ENCODE results near the gene N4BP3. TPM values are rescaled to one million over a fixed set of nuclear protein-coding genes. Genes with fewer than 3 reads are reported as not detected.

N4BP3 gene
- total and polyA plus RNA-seq, 2 experiments from 2014 or later = 9.8 to 58.2 TPM

DNA sequence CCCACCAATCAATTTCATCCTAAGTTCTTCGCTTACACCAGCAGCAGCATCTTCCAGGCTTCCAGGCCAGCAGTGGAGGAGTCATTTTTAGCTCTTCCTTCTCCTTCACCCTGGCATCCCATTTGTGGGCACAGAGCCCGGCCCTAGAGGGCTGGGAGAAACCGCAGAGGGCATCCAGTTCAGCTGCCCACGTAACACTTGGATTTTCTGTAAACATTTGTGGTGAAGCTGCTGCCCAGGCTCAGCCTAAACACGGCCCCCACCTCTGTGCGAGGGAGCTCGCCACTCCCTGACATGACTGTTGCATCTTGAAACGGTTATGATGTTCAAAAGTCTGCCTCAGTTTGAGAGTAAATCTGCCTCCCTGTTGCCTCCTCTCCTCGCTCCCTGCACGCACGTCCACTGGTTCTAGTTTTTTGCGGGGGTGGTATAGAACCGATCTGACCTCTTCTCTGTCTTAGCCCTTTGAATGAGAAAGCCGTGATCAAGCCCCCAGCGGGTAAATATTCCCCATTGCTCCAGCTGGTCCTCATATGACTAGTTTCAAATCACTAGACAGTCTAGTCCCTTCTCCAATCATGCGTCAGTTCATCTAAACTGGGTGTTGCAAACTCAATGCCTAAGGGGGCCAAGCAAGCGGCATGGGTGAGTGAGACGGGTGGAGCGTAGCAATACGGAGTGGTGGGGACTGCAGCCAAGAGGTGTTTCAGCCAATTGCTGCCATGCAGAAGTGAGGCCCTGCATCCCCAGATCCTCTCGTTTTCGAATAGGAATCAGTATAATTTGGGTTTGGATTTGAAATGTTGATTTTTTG lies 34.9 kb upstream of the N4BP3 start:
- H3K27me3 Mint-ChIP-seq (ENCODE audit: insufficient read depth, low read depth, poor library complexity) = peaks cover 10% of the 10 kb centered on the region
- TF ChIP-seq EZH2 (IDR thresholded peaks at IDR 0.05; ENCODE audit: low read depth, unreplicated experiment) (no peak), POLR2AphosphoS5 (IDR thresholded peaks at IDR 0.05; ENCODE audit: low read depth) (no peak), CREB1 (CRISPR knock-in tag; IDR thresholded peaks at IDR 0.05; ENCODE audit: low read depth) (no peak), ZNF331 (CRISPR knock-in tag; IDR thresholded peaks at IDR 0.05; ENCODE audit: low read depth) (no peak), STAT1 (IDR thresholded peaks at IDR 0.05; ENCODE audit: unreplicated experiment) (no peak), ZNF114 (CRISPR knock-in tag; IDR thresholded peaks at IDR 0.05) (no peak), EZH2phosphoT487 (IDR thresholded peaks at IDR 0.05; ENCODE audit: unreplicated experiment) (no peak), NANOG (IDR thresholded peaks at IDR 0.05; ENCODE audit: borderline replicate concordance) (no peak), JUNB (IDR thresholded peaks at IDR 0.05; ENCODE audit: unreplicated experiment) (no peak)
- TF ChIP-seq, protein P1, sequence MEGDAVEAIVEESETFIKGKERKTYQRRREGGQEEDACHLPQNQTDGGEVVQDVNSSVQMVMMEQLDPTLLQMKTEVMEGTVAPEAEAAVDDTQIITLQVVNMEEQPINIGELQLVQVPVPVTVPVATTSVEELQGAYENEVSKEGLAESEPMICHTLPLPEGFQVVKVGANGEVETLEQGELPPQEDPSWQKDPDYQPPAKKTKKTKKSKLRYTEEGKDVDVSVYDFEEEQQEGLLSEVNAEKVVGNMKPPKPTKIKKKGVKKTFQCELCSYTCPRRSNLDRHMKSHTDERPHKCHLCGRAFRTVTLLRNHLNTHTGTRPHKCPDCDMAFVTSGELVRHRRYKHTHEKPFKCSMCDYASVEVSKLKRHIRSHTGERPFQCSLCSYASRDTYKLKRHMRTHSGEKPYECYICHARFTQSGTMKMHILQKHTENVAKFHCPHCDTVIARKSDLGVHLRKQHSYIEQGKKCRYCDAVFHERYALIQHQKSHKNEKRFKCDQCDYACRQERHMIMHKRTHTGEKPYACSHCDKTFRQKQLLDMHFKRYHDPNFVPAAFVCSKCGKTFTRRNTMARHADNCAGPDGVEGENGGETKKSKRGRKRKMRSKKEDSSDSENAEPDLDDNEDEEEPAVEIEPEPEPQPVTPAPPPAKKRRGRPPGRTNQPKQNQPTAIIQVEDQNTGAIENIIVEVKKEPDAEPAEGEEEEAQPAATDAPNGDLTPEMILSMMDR (conservative IDR thresholded peaks at IDR 0.05; ENCODE audit: low read depth in 2 of 2) = no peak
- TF ChIP-seq, protein P2, sequence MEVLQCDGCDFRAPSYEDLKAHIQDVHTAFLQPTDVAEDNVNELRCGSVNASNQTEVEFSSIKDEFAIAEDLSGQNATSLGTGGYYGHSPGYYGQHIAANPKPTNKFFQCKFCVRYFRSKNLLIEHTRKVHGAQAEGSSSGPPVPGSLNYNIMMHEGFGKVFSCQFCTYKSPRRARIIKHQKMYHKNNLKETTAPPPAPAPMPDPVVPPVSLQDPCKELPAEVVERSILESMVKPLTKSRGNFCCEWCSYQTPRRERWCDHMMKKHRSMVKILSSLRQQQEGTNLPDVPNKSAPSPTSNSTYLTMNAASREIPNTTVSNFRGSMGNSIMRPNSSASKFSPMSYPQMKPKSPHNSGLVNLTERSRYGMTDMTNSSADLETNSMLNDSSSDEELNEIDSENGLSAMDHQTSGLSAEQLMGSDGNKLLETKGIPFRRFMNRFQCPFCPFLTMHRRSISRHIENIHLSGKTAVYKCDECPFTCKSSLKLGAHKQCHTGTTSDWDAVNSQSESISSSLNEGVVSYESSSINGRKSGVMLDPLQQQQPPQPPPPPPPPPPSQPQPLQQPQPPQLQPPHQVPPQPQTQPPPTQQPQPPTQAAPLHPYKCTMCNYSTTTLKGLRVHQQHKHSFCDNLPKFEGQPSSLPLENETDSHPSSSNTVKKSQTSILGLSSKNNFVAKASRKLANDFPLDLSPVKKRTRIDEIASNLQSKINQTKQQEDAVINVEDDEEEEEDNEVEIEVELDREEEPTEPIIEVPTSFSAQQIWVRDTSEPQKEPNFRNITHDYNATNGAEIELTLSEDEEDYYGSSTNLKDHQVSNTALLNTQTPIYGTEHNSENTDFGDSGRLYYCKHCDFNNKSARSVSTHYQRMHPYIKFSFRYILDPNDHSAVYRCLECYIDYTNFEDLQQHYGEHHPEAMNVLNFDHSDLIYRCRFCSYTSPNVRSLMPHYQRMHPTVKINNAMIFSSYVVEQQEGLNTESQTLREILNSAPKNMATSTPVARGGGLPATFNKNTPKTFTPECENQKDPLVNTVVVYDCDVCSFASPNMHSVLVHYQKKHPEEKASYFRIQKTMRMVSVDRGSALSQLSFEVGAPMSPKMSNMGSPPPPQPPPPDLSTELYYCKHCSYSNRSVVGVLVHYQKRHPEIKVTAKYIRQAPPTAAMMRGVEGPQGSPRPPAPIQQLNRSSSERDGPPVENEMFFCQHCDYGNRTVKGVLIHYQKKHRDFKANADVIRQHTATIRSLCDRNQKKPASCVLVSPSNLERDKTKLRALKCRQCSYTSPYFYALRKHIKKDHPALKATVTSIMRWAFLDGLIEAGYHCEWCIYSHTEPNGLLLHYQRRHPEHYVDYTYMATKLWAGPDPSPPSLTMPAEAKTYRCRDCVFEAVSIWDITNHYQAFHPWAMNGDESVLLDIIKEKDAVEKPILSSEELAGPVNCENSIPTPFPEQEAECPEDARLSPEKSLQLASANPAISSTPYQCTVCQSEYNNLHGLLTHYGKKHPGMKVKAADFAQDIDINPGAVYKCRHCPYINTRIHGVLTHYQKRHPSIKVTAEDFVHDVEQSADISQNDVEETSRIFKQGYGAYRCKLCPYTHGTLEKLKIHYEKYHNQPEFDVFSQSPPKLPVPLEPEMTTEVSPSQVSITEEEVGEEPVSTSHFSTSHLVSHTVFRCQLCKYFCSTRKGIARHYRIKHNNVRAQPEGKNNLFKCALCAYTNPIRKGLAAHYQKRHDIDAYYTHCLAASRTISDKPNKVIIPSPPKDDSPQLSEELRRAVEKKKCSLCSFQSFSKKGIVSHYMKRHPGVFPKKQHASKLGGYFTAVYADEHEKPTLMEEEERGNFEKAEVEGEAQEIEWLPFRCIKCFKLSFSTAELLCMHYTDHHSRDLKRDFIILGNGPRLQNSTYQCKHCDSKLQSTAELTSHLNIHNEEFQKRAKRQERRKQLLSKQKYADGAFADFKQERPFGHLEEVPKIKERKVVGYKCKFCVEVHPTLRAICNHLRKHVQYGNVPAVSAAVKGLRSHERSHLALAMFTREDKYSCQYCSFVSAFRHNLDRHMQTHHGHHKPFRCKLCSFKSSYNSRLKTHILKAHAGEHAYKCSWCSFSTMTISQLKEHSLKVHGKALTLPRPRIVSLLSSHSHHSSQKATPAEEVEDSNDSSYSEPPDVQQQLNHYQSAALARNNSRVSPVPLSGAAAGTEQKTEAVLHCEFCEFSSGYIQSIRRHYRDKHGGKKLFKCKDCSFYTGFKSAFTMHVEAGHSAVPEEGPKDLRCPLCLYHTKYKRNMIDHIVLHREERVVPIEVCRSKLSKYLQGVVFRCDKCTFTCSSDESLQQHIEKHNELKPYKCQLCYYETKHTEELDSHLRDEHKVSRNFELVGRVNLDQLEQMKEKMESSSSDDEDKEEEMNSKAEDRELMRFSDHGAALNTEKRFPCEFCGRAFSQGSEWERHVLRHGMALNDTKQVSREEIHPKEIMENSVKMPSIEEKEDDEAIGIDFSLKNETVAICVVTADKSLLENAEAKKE (CRISPR knock-in tag; IDR thresholded peaks at IDR 0.05) = no peak
- TF ChIP-seq, protein P3, sequence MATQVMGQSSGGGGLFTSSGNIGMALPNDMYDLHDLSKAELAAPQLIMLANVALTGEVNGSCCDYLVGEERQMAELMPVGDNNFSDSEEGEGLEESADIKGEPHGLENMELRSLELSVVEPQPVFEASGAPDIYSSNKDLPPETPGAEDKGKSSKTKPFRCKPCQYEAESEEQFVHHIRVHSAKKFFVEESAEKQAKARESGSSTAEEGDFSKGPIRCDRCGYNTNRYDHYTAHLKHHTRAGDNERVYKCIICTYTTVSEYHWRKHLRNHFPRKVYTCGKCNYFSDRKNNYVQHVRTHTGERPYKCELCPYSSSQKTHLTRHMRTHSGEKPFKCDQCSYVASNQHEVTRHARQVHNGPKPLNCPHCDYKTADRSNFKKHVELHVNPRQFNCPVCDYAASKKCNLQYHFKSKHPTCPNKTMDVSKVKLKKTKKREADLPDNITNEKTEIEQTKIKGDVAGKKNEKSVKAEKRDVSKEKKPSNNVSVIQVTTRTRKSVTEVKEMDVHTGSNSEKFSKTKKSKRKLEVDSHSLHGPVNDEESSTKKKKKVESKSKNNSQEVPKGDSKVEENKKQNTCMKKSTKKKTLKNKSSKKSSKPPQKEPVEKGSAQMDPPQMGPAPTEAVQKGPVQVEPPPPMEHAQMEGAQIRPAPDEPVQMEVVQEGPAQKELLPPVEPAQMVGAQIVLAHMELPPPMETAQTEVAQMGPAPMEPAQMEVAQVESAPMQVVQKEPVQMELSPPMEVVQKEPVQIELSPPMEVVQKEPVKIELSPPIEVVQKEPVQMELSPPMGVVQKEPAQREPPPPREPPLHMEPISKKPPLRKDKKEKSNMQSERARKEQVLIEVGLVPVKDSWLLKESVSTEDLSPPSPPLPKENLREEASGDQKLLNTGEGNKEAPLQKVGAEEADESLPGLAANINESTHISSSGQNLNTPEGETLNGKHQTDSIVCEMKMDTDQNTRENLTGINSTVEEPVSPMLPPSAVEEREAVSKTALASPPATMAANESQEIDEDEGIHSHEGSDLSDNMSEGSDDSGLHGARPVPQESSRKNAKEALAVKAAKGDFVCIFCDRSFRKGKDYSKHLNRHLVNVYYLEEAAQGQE (IDR thresholded peaks at IDR 0.05; ENCODE audit: unreplicated experiment) = no peak
- TF ChIP-seq, protein P4, sequence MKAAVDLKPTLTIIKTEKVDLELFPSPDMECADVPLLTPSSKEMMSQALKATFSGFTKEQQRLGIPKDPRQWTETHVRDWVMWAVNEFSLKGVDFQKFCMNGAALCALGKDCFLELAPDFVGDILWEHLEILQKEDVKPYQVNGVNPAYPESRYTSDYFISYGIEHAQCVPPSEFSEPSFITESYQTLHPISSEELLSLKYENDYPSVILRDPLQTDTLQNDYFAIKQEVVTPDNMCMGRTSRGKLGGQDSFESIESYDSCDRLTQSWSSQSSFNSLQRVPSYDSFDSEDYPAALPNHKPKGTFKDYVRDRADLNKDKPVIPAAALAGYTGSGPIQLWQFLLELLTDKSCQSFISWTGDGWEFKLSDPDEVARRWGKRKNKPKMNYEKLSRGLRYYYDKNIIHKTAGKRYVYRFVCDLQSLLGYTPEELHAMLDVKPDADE (IDR thresholded peaks at IDR 0.05) = no peak
- H3K4me2 ChIP-seq = no peak overlapping the region
- H3K9me2 ChIP-seq (ENCODE audit: insufficient read depth) = no peaks in the 10 kb centered on the region
- H4K20me1 ChIP-seq (replicated peaks; ENCODE audit: insufficient read depth) = no peaks in the 10 kb centered on the region
- H2AFZ ChIP-seq = peak overlapping the region; percentile 45; the same call in 1 of the 2 replicates
- H3K4me3 ChIP-seq = no peak overlapping the region
- H3K79me2 ChIP-seq (replicated peaks; ENCODE audit: insufficient read depth) = no peaks in the 10 kb centered on the region
- no peak overlapping the region for H3K27ac ChIP-seq (ENCODE audit: low read depth)
- H3K36me3 Mint-ChIP-seq (ENCODE audit: low read depth) = no peaks in the 10 kb centered on the region
- ATAC-seq (no peak), DNase-seq (ENCODE audit: low spot score) (no peak)
- H3K4me1 ChIP-seq (ENCODE audit: insufficient read depth) = peaks cover 11% of the 10 kb centered on the region; the same call in 1 of the 2 replicates
- H3K27ac Mint-ChIP-seq = no peak overlapping the region
- H3K36me3 ChIP-seq (ENCODE audit: insufficient read depth) = no peaks in the 10 kb centered on the region
- no peaks in the 10 kb centered on the region for H3K9me3 Mint-ChIP-seq
- H3F3A ChIP-seq (replicated peaks; ENCODE audit: low read depth) = no peaks in the 10 kb centered on the region
- peaks cover 18% of the 10 kb centered on the region for H3K4me1 Mint-ChIP-seq
- H3K4me3 Mint-ChIP-seq = no peak overlapping the region
- no peaks in the 10 kb centered on the region for H3K27me3 ChIP-seq (ENCODE audit: insufficient read depth)
